Measurements from ENCODE around the gene STMN1.

STMN1 gene

DNA sequence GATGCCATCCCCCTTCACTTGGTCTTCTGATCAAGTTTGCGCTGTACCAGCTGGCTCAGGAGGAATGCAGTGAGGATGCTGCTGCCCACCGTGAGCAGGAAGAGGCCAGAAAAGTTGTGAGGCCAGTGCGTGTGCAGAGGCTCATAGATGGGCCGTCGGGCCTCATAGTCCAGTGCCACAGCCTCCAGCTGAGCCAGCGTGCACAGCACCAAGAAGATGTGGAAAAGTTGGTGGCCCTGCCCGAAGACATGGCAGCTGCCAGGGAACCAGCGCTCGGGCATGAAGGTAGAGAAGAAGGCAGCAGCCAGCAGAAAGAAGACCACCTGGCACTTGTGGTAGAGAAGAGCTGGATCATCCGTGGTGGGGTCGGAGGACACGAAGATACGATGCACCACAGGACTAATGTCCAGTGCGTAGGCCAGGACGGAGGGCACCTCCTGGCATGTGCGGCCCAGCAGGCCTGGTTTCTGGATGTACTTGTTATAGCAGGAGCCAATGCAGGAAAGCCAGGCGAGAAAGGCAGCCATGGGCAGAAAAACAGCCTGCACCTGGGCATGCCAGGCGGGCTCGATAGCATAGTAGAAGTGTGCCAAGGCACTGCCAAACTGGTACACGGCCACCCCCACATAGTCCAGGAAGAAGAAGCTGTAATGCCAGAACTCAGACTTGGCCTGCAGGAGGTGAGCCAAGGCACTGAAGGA is 43.3 kb downstream of the STMN1 start:
- ChIA-PET CTCF (interaction anchor here (1.4 to 2.6 kb wide), 3 partner anchors 9 to 135 kb away, joined by 6 to 10 read pairs (median 6); partner anchors contain the start of gene PAFAH2), POLR2A (interaction anchor here (0.8 kb wide), 1 partner anchor 16 kb away, joined by 3 read pairs; no protein-coding TSS in a partner anchor)
- TF ChIP-seq, protein P1, sequence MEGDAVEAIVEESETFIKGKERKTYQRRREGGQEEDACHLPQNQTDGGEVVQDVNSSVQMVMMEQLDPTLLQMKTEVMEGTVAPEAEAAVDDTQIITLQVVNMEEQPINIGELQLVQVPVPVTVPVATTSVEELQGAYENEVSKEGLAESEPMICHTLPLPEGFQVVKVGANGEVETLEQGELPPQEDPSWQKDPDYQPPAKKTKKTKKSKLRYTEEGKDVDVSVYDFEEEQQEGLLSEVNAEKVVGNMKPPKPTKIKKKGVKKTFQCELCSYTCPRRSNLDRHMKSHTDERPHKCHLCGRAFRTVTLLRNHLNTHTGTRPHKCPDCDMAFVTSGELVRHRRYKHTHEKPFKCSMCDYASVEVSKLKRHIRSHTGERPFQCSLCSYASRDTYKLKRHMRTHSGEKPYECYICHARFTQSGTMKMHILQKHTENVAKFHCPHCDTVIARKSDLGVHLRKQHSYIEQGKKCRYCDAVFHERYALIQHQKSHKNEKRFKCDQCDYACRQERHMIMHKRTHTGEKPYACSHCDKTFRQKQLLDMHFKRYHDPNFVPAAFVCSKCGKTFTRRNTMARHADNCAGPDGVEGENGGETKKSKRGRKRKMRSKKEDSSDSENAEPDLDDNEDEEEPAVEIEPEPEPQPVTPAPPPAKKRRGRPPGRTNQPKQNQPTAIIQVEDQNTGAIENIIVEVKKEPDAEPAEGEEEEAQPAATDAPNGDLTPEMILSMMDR (IDR thresholded peaks at IDR 0.05; ENCODE audit: control extremely low read depth, extremely low read depth, low read depth, missing control alignments): no peak
- DNase-seq (ENCODE audit: extremely low spot score): no peak

DNA sequence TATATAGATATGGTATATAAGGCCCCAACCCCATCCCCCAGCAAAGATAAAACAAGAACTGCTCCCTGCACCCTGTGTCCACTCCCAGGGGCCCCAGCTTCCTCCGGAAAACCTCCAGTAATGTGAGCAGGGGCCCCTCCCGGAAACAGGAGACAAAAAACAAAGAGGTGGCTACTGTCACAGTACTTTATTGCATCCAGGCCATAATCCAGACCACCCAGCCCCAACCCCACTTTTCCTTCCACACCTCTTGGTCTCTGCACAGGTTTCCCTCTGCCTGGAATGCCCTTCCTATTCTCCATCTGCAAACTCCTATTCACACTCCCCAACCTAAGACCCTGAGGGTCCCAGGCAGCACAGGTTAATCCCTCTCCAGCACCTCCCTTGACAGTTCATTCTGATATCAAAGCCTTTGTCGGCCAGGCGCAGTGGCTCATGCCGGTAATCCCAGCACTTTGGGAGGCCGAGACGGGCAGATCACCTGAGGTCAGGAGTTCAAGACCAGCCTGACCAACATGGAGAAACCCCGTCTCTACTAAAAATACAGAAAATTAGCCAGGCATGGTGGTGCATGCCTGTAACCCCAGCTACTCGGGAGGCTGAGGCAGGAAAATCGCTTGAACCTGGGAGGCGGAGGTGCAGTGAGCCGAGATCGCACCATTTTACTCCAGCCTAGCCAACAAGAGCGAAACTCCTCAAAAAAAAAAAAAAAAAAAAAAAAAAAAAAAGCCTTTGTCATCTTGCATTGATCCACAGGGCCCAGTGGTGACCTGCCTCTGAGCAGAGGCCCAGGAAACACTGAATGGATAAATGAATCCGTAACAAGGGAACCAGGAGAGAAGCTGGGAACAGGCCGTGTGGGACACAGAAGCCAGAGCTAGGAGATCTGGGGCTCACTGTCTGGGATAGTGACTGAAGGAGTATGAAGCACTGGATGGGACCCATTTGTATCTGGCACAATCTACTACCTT is 44.6 kb downstream of the STMN1 start:
- ChIA-PET CTCF (interaction anchor here (0.9 to 2.6 kb wide), 4 partner anchors 9 to 136 kb away, joined by 3 to 10 read pairs (median 4); partner anchors contain the start of gene PAFAH2), POLR2A (interaction anchor here (0.8 kb wide), 1 partner anchor 15 kb away, joined by 3 read pairs; no protein-coding TSS in a partner anchor)
- no peak for DNase-seq (ENCODE audit: extremely low spot score)
- TF ChIP-seq, protein P1 (IDR thresholded peaks at IDR 0.05; ENCODE audit: control extremely low read depth, extremely low read depth, low read depth, missing control alignments): no peak

DNA sequence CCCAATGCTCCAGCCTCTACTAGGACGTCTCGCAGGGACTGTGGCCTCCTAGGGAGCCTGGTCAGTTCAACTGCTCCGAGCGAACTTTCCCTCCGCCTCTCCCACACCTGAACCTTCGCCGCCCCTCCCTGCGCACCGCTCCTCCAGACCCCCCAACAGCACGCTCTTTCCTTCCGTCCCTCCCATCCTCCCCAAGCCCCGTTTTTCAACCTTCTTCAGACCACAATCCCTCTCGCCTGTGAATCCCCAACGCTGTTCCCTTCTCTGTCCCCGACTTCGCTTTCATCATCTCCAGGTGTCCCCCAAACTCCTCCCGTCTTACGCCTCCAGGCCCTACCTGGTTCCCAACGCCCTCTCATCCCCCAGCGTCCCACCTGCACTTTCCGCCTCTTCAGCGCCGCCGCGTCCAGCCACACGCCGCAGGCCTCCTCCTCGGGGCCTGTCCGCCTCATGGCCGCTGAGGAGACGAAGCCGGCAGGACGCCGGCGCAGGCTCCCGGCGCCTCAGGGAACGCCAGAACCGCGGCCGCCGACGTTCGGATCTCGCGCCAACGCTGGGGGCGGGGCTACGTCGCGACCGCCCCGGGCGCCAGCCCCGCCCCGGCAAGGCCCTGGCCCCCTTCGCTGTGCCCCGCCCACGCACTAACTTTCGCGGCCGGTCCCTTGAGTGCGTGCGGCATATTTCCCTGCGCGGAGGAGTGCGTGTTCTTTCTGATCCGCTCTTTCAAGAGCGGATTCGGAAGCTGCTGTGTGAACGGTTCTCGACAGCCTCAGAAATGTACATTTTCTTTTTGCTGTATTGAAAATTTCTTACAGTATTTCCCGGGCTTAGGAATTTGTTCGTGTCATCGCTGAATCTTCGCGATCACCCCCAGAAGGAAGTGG is 47.1 kb downstream of the STMN1 start, which contains the start of gene AUNIP:
TSS of gene AUNIP (minus strand) at position 552 of the 884 bp plus-strand sequence. CDS start at position 452, 100 bp downstream.
- TF ChIP-seq, protein P1 (IDR thresholded peaks at IDR 0.05; ENCODE audit: control extremely low read depth, extremely low read depth, low read depth, missing control alignments): no peak
- DNase-seq (ENCODE audit: extremely low spot score): peak; percentile 98
- ChIA-PET POLR2A (interaction anchor here (0.7 kb wide), 1 partner anchor 14 kb away, joined by 3 read pairs; no protein-coding TSS in a partner anchor), CTCF (interaction anchor here (1.0 kb wide), 1 partner anchor 17 kb away, joined by 3 read pairs; the partner anchor contains the start of gene PAQR7)

DNA sequence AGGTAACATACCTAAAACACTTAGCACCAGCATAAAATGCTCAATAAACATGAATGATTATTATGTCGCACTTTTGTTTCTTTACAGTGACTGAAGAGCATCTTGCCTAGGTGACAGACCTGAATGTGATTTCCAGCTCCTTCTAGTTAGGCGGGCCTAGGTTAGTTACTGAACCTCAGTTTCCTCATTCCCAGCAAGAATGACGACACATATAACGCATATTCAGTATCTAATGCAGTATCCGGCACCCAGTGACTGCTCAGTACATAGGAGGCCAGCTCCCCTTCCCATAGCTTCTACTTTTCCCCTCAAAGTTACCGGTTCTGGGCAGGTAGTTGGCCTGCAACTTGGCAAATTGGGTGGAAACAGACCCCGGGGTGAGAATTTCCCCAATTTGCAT is 47.7 kb downstream of the STMN1 start:
- POLR2A ChIA-PET: no interaction called here
- no peak for DNase-seq (ENCODE audit: extremely low spot score)
- TF ChIP-seq, protein P1 (IDR thresholded peaks at IDR 0.05; ENCODE audit: control extremely low read depth, extremely low read depth, low read depth, missing control alignments): no peak
- CTCF ChIA-PET: interaction anchor here (1.0 kb wide), 1 partner anchor 17 kb away, joined by 3 read pairs; the partner anchor contains the start of gene PAQR7

DNA sequence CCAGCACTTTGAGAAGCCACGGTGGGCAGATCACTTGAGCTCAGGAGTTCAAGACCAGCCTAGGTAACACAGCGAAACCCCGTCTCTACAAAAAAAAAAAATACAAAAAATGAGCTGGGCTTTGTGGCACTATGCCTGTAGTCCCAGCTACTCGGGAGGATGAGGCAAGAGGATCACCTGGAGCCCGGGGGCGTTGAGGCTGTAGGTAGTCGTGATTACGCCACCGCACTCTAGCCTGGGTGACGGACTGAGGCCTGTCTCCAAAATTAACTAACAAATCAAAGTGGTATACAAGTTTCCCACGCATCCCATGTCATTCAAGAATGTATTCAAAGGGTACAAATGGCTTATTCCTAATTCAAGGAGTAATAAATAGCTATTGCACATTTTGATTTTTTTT is 49.4 kb downstream of the STMN1 start:
- DNase-seq (ENCODE audit: extremely low spot score): no peak
- POLR2A ChIA-PET: no interaction called here
- CTCF ChIA-PET: interaction anchor here (1.4 to 2.3 kb wide), 2 partner anchors 11 to 20 kb away, joined by 3 to 10 read pairs; no protein-coding TSS in a partner anchor
- TF ChIP-seq, protein P1 (IDR thresholded peaks at IDR 0.05; ENCODE audit: control extremely low read depth, extremely low read depth, low read depth, missing control alignments): no peak
